Left renal pelvis (tissue), 4 donors: ENCODE results near the gene FBLN7. TPM values are rescaled to one million over a fixed set of nuclear protein-coding genes. Genes with fewer than 3 reads are reported as not detected.
A peak's percentile ranks its signal among the peaks of the same experiment; 100 is the strongest.
"Not testable (repeated sequence)": the region's sequence is repeated elsewhere in the genome, so short reads cannot be mapped to it uniquely, and the experiment has no call there.

Experiments
- DNase-seq, 4 donors: peaks; one replicate each; pipeline ENCODE4 v3.0.0-alpha.2; 2013; ENCODE audit warnings: low read depth in 4 of 4, low spot score in 3 of 4
- polyA plus RNA-seq, 4 donors: library from polyadenylated mRNA; unstranded; fragments of 120-200 nt; gene quantifications; one replicate each; pipeline ENCODE4 v1.2.1, GENCODE V29; 2013; ENCODE audit not compliant: insufficient read length in 4 of 4

Gene FBLN7, protein sequence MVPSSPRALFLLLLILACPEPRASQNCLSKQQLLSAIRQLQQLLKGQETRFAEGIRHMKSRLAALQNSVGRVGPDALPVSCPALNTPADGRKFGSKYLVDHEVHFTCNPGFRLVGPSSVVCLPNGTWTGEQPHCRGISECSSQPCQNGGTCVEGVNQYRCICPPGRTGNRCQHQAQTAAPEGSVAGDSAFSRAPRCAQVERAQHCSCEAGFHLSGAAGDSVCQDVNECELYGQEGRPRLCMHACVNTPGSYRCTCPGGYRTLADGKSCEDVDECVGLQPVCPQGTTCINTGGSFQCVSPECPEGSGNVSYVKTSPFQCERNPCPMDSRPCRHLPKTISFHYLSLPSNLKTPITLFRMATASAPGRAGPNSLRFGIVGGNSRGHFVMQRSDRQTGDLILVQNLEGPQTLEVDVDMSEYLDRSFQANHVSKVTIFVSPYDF
- 10 to 100 TPM in 3 of 4 donors, 1 to 10 TPM in 1; 9.8 to 26.9 (median 13.5) TPM for polyA plus RNA-seq

DNA sequence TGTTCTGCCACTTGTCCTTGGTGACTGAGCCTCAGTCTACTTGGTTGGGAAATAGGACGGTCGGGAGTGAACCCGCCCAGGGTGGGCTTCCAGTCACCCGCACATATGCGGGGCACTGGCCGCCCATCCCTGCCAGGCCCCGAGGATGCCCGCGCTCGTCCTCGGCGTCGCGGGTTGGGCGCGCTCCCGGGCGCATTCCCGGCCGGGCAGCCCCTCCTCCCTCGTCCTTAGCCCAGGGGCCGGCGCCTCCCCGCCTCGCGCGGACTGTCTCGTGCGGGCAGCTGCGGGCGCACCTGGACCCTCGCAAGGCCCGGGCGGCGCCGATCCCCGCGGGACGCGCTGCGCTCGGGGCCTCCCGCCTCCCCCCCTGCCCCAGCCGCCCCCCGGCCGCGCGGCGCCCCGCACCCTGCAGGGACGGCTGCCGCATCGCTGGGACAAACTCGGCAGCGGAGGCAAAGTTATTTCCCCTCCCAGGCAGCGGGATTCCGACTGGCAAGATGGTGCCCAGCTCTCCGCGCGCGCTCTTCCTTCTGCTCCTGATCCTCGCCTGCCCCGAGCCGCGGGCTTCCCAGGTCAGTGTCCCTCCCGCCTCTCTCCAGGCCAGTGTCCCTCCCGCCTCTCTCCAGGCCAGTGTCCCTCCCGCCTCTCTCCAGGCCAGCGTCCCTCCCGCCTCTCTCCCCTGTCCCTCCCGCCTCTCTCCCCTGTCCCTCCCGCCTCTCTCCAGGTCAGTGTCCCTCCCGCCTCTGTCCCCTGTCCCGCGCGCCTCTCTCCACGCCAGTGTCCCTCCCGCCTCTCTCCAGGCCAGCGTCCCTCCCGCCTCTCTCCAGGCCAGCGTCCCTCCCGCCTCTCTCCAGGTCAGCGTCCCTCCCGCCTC is at the start of gene FBLN7:
FBLN7 (plus strand) TSS at position 227 of the 874 bp plus-strand sequence; CDS start at position 498, 271 bp downstream.
- no peak for DNase-seq

DNA sequence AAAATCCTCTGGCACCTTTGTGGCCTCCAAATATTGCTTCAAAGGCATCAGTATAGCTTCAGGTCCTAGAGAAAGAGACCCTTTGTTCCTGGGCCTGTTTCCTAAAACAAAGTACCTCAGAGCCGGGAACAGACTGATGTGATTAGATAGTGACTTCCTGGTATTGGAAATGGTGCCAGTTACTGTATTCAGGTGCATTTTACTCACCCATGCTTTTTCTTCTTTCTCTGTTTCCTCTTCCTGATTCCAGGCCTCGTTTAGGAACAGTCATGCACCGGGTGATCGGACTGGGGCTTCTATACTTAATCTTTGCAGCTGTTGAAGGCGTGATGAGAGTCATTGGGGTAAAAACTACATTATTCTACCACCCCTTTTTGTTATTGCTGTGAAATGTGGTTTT is 48.8 kb upstream of the FBLN7 start:
- DNase-seq = no peak

DNA sequence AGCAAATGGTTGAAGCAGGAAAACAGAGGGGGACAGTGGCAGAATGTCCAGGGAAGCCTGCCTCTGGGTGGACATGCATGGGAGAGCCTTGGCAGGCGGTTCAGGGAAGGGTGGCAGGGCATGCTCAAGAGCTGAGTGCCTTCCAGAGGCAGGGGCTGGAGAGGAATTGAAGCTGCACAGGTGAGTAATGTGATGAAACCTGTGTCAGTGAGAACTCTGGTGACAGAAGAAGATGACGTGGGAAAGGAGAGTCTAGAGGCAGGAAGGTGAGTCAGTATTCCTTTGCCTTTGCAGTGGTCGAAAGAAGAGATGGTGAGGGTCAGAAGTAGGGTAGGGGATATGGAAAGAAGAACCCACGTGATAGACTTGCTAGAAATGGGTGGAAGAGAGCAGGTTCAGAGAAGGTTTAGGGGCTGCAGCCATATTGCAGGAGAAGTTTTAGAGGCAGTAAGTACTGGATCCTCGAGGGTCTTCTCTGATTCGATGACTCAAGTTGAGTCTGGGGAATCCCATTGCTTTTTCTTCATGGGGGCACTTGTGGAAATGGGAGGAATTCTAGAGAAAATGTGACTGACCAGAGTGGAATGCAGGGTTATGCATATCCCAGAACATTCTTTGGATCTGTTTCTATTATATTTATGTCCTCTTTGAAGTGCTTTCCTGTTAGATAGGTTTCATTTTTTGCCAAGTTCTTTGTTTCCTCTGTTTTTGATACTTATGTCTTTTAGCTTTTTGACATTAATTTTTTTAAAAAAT is 45.7 kb upstream of the FBLN7 start:
- DNase-seq = no peak

DNA sequence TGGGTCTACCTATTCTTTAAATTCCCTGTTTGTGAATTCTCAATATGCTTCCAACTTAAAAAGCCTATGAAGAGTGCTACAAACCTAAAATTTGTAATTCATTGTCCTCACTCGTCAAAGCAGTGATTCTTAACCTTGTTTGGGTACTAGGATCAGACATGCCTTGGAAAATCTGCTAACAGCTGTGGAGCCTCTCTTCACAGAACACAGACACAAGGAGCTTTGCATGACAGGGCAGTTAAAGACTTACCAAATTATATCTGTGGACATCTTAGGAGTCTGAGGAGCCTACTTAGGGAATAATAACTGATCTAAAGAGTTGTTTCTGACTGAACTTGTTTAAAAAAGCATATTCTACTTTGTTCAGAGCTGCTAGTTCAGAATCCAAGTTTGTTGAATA is 45.0 kb upstream of the FBLN7 start:
- DNase-seq = no peak

DNA sequence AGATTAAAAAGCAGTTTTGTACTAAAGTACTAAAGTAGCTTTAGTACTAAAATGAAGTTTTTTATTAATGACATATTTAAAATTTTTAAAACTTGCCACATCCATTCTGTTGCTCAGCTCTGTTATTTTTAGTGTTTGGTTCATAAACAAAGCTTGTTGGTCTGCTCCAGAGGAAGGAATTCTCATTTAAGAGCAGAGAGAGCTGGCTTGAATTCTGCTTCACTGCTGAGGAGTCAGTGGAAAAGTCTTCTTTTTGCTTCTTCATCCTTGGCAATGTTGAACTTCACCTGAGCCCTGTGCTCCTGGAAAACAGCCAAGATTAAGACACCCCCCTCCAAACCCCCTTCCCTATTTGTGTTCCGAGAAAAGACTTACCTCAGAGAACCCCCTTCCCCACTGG is 42.5 kb upstream of the FBLN7 start:
- no peak for DNase-seq

DNA sequence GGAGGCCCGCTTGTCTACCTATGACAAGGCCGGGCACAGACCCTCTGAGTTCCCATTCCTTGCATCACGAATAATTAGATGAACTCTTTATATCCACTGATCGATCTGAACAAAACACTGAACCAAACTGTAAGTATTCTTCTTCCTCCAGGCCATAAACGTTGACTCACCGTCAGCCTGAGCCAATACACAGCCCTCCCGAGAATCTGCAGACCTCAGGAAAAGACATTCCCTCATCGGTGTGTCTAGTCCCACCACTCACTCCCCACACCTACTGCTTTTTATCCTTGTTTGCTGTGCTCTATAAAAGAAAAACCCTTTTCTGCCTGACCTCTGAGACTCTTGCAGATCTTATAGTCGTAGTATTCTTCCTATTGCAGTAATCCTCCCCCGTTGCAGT is 42.1 kb upstream of the FBLN7 start:
- DNase-seq = no peak

DNA sequence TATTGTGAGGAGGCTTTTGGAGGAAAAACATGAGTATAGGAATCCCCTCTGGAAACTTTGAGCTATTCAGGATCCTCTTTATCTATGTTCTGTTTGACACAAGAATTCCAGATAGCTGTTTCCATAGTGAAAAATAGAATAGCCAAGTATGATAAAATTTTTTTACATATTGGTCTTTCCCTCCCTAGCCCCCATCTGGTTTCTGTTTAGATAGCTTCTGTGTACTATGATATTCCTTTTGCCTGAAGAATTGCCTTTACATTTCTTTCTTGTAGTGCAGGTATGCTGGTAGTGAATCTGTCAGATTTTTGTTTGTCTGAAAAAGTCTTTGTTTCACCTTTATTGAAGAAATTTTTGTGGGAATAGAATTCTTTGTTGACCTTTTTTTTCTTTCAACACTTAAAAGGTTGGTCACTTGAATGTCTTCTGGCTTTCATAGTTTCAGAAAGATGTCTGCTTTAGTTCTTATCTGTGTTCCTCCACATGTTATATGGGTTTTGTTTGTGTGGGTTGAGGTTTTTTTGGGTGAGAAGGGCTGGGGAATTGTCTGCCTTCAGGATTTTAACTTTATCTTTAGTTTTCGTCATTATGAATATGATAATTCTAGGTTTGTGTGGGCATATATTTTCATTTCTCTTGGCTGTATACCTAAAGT is 29.9 kb upstream of the FBLN7 start:
- no peak for DNase-seq

DNA sequence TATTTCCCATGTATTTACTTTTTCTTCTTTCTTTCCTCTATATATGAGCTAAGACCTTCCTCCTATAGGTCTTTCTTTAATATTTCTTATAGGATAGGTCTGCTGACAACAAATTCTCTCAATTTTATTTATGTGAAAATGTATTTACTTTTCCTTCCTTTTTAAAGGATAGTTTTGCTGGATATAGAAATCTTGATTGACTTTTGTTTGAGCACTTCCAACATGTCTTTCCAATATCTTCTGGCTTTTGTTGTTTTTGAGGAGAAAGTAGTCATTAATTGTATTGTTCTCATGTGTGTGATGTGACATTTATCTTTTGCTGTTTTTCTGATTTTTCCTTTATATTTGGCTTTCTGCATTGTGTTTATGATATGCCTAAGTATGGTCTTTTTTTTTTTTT is 28.9 kb upstream of the FBLN7 start:
- no peak for DNase-seq

DNA sequence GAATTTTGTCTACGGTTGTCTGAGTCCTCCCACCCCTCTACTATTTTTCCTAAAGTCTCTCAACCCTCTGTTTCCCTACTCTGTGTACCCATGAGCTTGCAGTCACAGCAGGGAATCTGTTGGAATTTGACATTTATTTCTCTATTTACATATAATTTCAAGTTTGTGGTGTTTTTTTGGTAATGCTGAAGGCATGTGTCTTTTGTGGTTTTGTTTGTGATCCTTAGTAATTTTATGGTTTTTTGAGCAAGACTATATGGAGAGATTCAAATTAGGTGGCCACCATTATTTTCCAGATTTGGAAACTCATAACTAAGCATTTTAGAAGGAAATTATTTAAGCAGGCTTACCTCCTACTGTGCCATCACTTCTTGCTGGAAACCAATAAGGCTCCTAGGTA is 27.2 kb upstream of the FBLN7 start:
- no peak for DNase-seq

DNA sequence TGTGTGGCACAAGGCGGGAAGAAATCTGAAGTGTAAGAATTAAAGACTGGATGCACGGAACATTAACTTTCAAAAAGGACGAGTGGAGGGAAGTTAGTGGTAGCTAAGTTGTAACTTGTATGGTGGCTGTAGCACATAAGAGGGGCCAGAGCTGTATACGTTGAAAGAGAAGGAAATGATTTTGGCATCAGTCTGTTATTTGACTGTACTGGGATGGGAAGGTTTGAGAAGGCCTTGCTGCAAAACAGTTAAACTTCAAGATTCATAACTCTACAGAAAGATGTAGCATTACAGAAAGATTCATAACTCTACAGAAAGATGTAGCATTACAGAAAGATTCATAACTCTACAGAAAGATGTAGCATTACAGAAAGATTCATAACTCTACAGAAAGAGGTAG is 24.8 kb upstream of the FBLN7 start:
- not testable (repeated sequence) for DNase-seq

DNA sequence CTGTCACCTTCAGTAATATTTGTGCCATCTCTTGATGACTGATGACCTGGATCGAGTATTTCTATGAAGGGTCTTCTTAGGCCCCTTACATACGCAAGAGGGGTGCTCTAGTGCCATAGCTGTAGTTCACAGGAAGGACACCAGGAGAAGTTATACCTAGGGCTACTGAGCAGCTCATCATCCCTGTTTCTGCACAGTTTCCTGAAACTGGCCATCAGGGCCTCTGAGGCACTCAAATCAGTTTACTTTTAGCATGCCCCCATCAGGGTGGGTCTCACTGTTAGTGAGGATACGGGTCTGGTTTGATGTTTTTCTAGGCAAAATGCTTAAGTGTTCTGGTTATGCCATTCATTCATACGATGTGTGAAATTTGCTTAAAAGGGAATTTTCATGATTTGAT is 20.0 kb upstream of the FBLN7 start:
- no peak for DNase-seq

DNA sequence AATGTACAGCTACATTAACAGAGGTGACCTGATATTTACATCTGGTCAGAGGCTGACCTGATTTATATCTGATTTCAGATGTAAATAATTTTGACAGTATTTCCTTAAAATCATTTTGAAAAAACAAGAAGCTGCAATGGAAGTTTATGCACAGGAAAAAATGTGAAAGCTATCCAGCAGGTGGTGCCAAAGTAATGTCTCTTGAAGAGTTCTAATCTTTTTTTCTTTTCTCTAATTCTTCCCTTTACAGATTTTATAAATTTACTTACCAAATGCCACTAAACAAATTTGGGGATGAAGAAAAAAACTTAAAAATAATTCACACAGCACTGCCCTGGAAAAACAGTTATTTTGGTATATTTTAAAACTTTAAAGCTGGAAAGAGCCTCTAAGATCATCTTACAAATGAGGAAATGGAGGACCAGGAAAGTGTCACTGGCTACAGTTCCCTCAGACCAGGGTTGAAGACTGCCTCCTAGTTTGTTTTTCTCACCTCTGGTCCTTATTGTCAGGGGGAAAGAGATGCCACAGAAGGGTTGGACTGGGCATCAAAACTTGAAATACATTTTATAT is 16.4 kb upstream of the FBLN7 start:
- peak in 1 of 4 donors; percentile 35 for DNase-seq

DNA sequence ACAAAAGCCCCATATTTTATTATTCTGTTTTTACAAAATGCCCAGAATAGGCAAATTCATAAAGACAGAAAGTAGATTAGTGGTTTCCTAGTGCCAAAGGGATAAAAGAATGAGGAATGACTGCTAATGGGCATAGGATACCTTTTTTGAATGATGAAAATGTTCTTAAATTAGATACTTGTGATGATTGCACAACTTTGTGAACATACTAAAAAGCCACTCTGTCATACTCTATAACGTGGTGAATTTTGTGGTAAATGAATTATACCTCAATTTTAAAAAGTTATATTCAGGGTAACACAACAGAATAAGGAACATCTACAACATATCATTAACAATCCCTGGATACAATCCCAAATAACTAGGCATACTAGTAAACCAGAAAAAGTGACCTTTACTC is 9.1 kb upstream of the FBLN7 start:
- no peak for DNase-seq

DNA sequence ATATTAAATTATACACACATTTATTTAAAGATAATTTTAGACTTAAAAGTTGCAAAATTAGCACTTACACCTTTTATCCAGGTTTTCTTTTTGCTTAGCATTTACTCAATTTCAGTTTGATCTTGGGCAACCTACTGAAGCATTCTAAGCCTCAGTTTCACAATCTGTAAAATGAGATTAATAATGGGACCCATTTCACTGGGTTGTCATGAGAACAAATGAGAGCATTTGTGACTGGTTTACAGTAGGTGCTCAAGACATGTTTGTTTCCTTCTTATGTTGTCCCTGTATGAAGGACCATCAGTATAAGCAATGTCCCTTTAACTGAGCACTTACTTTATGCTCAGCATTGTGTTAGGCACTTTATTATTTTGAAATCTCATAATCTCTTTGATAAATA is 4.8 kb upstream of the FBLN7 start:
- DNase-seq = no peak

DNA sequence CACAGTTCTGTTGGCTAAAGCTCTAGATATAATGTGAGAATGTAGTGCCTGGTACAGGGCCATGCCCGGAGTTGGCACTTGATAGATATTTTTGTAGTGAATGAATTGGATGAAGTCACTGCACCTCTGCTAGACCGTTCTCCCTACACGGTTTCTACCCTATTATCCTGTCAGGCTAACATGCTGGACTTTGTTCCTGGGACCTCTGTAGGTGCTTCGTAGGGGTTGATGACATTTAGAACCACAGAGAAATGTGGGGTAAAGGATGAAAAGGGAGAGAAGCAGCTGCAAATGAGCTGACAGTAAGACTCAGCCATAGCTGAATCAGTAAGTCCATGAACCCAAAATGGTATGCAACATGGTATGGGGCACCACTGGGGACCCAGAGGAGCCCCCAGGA is 4.1 kb upstream of the FBLN7 start:
- DNase-seq = no peak

DNA sequence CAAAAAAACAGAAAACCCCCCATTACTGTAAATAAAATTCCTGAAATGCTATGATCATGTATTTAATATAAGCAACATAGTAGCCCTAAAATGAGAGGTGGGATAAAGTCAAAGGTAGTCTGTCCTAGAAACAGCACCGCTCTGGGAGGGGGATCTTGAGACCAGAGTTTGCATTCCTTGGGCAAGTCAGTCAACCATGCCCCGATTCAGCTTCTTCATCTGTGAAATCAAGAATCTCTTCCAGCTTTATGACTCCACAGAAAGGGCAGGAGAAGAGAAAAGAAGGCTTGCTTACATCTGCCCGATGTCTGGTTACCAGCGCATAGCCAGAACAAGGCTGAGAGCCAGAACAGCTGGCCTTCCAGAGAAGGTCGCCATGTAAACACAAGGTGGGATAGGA is 2.1 kb upstream of the FBLN7 start:
- DNase-seq = no peak

DNA sequence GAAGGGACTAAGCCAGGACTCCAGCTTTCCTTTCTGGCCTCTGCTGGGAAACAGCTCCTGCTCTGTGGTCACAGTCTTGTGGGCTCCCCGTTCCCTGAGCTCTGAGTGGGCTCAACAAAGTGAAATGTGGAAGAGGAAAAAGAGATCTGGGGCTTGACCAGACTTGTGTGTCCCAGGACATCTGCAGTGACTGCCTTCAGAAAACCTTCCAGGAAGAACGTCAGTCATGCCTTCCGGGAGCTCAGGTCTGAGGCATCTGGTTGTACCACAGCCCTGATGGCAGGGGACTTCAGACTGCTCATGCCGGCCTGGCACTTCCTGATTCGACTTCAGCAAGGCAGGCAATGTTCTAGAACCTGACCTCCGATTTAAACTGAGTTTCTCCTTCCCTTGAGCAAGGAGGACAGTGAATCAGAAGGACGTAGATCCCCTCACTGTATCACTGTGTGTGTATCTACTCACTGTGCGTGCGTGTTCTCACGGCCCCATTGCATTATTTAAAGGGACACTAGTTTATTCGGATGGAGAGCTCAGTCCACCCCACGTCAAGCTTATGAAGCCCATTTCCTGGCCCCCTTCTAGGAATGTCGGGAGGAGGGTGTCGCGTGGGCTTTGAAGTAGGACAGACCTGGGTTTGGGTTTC is 548 bp upstream of the FBLN7 start:
- DNase-seq = no peak

DNA sequence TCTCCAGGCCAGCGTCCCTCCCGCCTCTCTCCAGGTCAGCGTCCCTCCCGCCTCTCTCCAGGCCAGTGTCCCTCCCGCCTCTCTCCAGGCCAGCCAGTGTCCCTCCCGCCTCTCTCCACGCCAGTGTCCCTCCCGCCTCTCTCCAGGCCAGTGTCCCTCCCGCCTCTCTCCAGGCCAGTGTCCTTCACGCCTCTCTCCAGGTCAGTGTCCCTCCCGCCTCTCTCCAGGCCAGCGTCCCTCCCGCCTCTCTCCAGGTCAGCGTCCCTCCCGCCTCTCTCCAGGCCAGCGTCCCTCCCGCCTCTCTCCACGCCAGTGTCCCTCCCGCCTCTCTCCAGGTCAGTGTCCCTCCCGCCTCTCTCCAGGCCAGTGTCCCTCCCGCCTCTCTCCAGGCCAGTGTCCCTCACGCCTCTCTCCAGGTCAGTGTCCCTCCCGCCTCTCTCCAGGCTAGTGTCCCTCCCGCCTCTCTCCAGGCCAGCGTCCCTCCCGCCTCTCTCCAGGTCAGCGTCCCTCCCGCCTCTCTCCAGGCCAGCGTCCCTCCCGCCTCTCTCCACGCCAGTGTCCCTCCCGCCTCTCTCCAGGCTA is 939 bp downstream of the FBLN7 start:
- not testable (repeated sequence) for DNase-seq

DNA sequence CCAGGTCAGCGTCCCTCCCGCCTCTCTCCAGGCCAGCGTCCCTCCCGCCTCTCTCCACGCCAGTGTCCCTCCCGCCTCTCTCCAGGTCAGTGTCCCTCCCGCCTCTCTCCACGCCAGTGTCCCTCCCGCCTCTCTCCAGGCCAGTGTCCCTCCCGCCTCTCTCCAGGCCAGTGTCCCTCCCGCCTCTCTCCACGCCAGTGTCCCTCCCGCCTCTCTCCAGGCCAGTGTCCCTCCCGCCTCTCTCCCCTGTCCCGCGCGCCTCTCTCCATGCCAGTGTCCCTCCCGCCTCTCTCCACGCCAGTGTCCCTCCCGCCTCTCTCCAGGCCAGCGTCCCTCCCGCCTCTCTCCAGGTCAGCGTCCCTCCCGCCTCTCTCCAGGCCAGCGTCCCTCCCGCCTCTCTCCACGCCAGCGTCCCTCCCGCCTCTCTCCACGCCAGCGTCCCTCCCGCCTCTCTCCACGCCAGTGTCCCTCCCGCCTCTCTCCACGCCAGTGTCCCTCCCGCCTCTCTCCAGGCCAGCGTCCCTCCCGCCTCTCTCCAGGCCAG is 1.5 kb downstream of the FBLN7 start:
- not testable (repeated sequence) for DNase-seq
